AG08395 (cell line): ENCODE measurements around the gene EXOC3L1.
A peak's percentile ranks its signal among the peaks of the same experiment; 100 is the strongest.

Experiments
- DNase-seq: peaks from one replicate; pipeline ENCODE4 v3.0.0; 2012; ENCODE audit warnings: mixed read lengths, low spot score

The EXOC3L1 gene

DNA sequence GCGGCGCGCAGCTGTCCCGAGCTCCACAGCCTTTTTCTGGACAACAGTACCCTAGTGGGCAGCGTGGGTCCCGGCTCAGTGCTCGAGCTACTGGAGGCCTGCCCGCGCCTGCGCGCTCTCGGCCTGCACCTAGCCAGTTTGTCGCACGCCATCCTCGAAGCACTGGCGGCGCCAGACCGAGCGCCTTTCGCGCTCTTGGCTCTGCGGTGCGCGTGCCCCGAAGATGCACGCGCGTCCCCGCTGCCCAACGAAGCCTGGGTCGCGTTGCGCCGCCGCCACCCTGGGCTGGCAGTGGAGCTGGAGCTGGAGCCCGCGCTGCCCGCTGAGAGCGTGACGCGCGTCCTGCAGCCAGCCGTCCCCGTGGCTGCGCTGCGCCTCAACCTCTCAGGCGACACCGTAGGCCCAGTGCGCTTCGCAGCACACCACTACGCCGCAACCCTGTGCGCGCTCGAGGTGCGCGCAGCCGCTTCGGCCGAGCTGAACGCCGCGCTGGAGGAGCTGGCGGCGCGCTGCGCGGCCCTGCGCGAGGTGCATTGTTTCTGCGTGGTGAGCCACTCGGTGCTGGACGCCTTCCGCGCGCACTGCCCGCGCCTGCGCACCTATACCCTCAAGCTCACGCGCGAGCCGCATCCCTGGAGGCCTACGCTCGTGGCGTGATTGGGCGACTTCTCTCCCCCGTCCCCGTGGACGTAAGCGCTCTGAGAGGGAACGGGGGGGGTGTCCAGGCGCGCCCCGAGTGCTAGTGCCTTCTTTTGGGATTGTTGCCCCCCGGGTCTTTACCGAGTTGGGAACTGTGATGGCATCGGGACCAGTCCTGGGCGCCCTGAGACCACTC is 26.6 kb downstream of the EXOC3L1 start:
- no peak for DNase-seq

GRCh38 chr16:67162506-67163163 is 27.3 kb downstream of the EXOC3L1 start:
- no peak for DNase-seq

- no peak for DNase-seq
These were observed 28.3 kb downstream of the EXOC3L1 start for GRCh38 chr16:67161595-67162058.

GRCh38 chr16:67158637-67159600 is 31.0 kb downstream of the EXOC3L1 start:
- no peak for DNase-seq

DNA sequence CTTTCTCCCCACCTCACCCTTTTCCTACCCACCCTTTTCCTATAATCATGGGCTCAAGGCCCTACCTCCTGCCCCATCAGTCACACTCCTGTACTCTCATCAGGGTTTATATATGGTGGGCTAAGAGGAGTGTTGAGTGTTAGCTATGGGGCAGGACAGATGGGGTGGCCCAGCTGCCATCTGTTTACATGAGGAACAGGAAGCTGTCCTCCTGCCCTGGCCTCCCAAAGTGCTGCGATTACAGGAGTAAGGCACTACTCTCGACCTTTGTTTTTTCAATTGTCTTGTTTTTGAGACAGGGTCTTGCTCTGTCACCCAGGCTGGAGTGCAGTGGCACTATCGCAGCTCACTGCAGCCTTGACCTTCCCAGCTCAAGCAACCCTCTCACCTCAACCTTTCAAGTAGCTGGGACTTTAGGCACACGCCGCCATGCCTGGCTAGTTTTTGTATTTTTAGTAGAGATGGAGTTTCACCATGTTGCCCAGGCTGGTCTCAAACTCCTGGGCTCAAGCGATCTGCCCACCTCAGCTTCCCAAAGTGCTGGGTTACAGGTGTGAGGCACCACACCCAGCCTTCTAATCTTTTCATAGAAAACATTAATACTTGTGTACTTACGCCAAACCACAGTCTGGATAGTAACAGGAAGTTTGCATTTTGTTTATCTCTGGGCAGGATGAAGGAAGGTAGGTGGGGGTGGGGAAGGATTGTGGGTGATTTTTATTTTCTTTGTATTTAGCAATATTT is 31.9 kb downstream of the EXOC3L1 start:
- DNase-seq = no peak

GRCh38 chr16:67157106-67157748 is 32.7 kb downstream of the EXOC3L1 start:
- DNase-seq = no peak

DNA sequence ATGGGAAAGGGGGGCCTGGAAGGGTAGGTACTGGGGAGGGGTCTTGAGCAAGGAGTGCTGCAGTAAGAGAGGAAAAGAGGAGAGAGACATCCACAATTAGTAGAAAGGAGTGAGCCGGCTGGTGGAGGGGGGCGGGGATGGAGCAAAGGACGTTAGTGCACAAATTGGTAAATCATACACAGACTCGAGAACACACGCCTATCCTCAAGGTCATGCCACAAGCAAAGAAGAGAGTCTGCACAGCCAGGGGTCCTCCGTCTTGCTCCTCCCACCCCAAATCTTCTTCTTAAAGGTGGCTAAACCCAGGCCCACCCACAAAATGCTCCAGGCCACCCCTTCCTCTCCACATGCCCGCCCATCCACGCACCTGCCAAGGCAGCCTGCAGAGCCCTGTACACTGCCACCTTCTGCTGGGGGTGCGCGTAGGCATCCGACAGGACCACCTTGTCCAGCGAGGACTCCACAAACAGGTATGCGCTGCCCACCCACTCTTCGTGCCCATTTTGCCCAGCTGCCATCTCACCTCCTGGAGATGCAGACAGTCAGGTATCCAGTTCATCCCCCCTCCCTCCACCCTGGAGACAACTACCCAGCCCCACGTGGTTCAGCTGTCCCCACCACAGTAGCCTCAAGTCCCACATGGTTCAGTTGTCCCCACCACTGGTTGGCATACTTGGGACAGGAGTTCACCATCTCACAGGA is 33.6 kb downstream of the EXOC3L1 start:
- DNase-seq = no peak

- peak; percentile 88 for DNase-seq
These were observed 34.4 kb downstream of the EXOC3L1 start for GRCh38 chr16:67155295-67156142.

GRCh38 chr16:67154578-67155294 is 35.2 kb downstream of the EXOC3L1 start:
- no peak for DNase-seq

DNA sequence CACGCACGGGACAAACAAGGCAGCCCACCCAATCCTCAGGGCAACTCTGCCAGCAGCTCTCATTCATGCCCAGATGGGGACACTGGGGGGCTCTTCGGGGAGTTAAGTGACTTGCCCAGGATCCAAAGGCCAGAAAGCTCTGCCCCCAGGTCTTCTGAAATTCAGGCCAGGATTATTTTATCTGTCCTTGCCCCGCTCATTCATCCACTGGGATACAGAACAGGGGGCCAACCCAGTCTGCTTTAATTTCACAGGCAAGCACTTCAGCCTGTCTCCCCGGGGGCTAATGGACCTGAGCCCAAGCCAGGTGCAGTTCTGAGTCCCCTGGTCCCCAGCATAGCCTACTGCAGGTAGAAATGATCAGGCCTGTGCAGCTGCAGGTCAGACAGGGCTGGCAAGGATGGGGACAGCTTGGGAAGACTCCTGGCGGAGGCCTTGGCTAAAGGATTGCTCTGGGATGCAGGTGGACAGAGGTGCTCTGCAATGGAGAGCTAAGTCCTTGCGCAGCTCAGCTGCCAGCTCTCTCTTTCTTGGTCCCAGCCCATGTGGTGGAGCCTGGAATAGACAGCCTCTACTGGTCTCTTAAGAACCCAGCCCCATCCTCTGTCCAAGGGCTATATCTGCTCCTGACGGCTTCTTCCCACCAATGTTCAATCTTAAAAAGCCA is 38.4 kb downstream of the EXOC3L1 start:
- no peak for DNase-seq

DNA sequence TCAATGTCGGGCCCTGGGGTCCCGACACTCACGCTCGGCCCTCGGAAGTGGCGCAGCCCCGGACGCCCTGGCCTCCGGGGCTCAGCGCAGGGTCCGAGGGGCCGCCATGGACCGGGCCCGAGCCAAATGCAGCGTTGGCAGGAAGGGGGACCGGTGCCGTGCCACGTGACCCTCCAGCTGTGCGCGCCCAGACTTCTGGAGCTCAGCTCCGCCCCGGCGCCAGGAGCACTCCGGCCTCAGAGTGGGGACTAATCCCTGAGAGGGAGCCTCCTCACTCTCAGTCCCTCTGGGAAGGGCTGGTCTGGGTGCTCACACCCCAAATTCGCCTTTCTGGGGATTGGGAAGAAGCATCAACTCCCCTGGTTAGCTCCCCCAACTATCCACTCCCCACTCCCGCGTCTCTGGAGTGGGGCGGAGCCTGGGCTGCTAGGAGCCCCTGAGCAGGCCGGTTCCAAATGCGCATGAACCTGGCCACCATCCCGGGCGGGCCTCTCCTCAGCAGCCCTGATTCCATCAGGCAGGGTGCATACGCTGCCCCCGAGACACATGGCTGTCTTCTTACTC is 39.0 kb downstream of the EXOC3L1 start, which contains the start of gene B3GNT9:
TSS of gene B3GNT9 (minus strand) at position 166 of the 564 bp plus-strand sequence. CDS start 513 bp downstream, outside the sequence.
- DNase-seq = peak; percentile 93

DNA sequence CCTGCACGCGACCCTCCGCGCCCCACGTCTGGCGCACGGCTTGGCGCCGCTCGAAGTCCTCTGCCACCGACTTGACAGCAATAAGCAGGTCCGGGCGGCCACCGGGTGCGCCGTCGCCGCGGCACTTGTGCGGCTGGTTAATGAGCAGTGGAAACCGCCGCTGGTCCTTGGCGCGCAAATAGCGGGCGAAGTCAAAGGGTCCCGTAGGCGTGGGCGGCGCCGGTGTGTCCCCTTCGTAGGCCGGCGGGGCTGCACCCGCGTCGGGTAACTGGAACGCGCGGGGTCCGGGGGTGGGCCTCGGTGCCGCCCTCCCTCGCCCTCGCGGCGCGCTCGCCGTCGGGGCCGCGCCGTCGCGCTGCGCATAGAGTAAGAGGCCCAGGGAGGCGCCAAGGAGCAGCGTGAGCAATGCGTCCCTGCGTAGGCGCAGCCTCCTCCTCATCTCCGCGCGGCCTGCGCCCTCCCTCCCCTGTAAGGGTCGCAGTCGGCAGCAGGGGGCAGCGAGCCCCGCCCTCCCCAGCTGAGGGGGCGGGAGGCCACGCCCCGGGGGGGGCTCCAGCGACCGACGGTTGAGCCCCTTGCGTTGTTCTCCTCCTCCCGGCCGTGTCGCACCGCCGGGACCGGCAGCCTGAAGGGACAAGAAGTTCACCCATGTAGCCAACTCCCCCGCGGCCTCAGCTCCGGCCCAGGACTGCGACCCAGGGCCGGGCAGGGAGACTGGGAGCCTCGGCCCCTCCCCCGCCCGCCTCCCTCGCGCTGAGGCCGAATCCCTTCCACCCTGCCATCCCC is 39.7 kb downstream of the EXOC3L1 start:
- peak; percentile 60 for DNase-seq

- no peak for DNase-seq
These were observed 40.5 kb downstream of the EXOC3L1 start for GRCh38 chr16:67149276-67150046.

GRCh38 chr16:67148656-67149275 is 41.2 kb downstream of the EXOC3L1 start:
- DNase-seq = no peak

DNA sequence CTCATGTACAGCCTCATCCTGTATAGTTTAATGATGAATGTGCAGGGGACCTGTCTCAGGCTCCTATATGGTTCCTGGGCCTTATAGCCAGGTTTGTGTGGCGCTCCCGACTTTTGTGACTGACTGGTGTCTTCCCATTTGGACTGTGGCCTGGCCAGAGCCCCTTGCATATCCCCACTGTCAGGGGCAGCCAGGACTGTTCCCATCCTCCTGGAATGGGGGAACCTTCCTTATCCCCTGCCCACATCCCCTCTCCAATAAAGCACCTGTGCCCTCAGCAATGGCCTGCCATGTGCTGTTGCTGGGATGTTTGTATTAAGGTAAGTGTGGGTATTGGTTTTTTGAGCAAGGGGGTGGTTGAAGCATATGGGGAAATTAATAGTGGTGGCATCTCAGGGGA is 41.7 kb downstream of the EXOC3L1 start:
- DNase-seq = no peak
